ENCODE measurements around the gene CDV3.

DNA sequence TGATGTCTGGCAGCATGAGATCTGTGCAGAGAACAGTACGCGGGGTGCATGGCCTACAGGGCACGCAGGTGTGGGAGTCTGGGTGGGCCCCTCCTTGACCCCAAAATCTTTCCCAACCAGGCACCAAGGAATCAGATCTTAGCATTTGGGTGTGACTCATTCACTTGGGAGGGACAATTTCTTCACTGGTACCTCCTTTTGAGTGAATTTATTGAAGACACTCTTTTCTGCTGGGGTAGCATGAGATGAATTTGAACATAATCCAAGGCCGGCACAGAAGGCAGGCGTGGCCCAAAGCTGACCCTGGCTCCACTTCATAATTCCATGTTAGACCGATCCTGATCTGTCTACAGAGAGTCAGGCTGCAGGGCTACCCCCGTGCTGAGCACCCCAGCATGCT, 30.6 kb upstream of the CDV3 start:
- no peak for TF ChIP-seq ZNF565 (CRISPR knock-in tag; conservative IDR thresholded peaks at IDR 0.05; ENCODE audit: low read depth)
- TF ChIP-seq, protein P1, sequence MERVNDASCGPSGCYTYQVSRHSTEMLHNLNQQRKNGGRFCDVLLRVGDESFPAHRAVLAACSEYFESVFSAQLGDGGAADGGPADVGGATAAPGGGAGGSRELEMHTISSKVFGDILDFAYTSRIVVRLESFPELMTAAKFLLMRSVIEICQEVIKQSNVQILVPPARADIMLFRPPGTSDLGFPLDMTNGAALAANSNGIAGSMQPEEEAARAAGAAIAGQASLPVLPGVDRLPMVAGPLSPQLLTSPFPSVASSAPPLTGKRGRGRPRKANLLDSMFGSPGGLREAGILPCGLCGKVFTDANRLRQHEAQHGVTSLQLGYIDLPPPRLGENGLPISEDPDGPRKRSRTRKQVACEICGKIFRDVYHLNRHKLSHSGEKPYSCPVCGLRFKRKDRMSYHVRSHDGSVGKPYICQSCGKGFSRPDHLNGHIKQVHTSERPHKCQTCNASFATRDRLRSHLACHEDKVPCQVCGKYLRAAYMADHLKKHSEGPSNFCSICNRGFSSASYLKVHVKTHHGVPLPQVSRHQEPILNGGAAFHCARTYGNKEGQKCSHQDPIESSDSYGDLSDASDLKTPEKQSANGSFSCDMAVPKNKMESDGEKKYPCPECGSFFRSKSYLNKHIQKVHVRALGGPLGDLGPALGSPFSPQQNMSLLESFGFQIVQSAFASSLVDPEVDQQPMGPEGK (CRISPR knock-in tag; IDR thresholded peaks at IDR 0.05; ENCODE audit: borderline replicate concordance): no peak
- TF ChIP-seq, protein P2, sequence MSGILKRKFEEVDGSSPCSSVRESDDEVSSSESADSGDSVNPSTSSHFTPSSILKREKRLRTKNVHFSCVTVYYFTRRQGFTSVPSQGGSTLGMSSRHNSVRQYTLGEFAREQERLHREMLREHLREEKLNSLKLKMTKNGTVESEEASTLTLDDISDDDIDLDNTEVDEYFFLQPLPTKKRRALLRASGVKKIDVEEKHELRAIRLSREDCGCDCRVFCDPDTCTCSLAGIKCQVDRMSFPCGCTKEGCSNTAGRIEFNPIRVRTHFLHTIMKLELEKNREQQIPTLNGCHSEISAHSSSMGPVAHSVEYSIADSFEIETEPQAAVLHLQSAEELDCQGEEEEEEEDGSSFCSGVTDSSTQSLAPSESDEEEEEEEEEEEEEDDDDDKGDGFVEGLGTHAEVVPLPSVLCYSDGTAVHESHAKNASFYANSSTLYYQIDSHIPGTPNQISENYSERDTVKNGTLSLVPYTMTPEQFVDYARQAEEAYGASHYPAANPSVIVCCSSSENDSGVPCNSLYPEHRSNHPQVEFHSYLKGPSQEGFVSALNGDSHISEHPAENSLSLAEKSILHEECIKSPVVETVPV (CRISPR knock-in tag; IDR thresholded peaks at IDR 0.05): no peak
- no peak for TF ChIP-seq GLIS3 (CRISPR knock-in tag; IDR thresholded peaks at IDR 0.05)
- TF ChIP-seq TOX (CRISPR knock-in tag; IDR thresholded peaks at IDR 0.05; ENCODE audit: borderline replicate concordance): no peak
- TF ChIP-seq, protein P3, sequence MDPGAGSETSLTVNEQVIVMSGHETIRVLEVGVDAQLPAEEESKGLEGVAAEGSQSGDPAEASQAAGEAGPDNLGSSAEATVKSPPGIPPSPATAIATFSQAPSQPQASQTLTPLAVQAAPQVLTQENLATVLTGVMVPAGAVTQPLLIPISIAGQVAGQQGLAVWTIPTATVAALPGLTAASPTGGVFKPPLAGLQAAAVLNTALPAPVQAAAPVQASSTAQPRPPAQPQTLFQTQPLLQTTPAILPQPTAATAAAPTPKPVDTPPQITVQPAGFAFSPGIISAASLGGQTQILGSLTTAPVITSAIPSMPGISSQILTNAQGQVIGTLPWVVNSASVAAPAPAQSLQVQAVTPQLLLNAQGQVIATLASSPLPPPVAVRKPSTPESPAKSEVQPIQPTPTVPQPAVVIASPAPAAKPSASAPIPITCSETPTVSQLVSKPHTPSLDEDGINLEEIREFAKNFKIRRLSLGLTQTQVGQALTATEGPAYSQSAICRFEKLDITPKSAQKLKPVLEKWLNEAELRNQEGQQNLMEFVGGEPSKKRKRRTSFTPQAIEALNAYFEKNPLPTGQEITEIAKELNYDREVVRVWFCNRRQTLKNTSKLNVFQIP (CRISPR knock-in tag; IDR thresholded peaks at IDR 0.05; ENCODE audit: borderline replicate concordance, low read depth): no peak
- no peak for TF ChIP-seq ZC3H10 (CRISPR knock-in tag; IDR thresholded peaks at IDR 0.05)
- no peak for TF ChIP-seq ESRRG (CRISPR knock-in tag; IDR thresholded peaks at IDR 0.05)
- TF ChIP-seq ZNF8 (CRISPR knock-in tag; IDR thresholded peaks at IDR 0.05): no peak
- TF ChIP-seq ARNTL (CRISPR knock-in tag; IDR thresholded peaks at IDR 0.05; ENCODE audit: borderline replicate concordance, low read depth): no peak
- no peak for TF ChIP-seq TCF4 (CRISPR knock-in tag; IDR thresholded peaks at IDR 0.05; ENCODE audit: borderline replicate concordance)
- no peak for TF ChIP-seq ZFP30 (CRISPR knock-in tag; IDR thresholded peaks at IDR 0.05)
- TF ChIP-seq, protein P4, sequence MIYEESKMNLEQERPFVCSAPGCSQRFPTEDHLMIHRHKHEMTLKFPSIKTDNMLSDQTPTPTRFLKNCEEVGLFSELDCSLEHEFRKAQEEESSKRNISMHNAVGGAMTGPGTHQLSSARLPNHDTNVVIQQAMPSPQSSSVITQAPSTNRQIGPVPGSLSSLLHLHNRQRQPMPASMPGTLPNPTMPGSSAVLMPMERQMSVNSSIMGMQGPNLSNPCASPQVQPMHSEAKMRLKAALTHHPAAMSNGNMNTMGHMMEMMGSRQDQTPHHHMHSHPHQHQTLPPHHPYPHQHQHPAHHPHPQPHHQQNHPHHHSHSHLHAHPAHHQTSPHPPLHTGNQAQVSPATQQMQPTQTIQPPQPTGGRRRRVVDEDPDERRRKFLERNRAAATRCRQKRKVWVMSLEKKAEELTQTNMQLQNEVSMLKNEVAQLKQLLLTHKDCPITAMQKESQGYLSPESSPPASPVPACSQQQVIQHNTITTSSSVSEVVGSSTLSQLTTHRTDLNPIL (CRISPR knock-in tag; IDR thresholded peaks at IDR 0.05; ENCODE audit: low read depth): no peak

Data from SK-N-SH treated with all-trans-retinoic acid at 6 μM for 48 hours (cell line).